Stimulated activated CD8-positive, alpha-beta memory T cell treated with anti-CD3 and anti-CD28 coated beads, Interleukin-12 subunit alpha, Interleukin-12 subunit beta, amount 100 ng/mL, for 4 hours (primary cell): Measurements from ENCODE around the gene DOCK4.
"Not testable (repeated sequence)": the region's sequence is repeated elsewhere in the genome, so short reads cannot be mapped to it uniquely, and the experiment has no call there.

ENCODE experiments used
- DNase-seq: peaks from one replicate; pipeline ENCODE4 v3.0.0-alpha.2; 2020; ENCODE audit warnings: low read depth

Gene DOCK4

DNA sequence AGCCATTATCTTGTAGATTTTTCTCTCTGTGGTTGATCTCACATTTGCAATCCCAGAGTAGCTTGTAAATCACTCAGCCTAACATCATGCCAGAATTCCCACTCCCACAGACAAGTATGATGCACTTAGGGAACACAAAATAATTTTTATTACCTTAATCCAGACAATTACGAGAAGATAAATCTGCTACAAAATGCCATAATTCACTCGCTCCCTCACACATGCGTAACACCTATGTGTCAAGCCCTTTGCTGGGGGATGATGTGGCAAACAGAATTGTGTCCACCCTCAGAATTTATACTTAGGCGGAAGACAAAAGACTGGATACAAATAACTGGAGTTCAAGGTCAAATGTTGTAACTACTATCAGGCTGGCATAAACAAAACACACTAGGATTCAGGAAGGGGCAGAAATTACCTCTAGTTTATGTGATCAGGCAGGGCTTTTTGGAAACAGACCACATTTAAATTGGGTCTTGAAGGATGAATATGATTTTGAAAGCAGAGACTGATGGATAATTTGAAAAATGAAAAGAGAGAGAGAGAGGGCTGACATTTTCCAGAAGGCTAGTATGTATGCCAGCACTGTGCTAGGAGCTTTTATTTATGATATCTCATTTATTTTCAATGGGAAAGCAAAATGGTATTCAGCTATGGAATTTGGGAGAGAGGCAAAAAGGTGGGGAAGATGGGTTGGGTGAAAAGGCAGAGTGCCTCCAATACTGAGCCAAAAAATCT lies 69.8 kb downstream of the DOCK4 start:
- no peak for DNase-seq

DNA sequence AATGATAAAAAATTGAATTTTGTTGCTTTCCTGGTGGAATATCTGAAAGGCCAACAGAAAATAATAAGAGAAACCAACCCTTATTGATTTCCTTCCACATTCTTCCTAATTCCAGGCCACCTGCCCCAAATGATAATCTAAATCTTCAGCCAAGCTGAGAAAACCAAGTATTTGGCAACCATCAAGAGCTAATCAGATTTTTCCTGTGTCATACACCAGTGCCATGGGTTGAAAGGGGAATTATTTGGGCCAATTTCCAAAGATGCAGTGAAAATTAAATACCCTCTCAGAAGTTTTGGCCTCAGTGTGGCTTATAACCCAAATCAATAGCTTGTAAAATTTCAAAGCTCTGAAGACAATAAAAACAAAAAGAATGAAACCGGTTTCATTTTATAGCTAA lies 70.4 kb downstream of the DOCK4 start:
- no peak for DNase-seq

DNA sequence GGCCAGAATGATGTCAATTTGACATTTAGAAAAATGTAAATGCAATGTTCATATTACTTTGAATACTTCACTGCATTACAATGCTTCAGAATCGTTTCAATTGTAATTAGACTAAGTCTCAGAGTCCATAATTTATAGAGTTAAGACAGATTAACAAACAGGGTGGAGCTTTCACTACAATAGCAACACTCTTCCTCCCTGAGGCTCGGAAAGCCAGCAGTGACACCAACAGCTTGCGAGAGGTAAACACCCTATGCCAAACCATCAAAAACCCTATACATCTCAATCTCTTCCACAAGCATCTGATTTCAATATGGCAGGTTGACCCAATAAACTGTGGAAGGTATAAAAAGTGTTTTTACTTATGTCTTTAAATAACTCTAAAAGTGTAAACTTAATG lies 72.2 kb downstream of the DOCK4 start:
- no peak for DNase-seq

DNA sequence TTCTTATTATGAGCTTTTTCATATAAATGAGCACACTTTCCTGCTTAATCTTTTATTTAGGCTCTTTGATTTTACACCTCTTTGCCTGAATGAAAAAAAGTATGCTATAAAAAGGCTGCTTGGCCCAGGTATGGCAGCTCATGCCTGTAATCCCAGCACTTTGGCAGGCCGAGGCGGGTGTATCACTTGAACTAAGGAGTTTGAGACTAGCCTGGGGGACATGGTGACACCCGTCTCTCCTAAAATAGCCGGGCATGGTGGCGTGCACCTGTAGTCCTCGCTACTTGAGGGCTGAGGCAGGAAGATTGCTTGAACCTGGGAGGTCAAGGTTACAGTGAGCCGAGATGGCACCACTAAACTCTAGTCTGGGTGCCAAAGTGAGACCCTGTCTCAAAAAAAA lies 72.9 kb downstream of the DOCK4 start:
- DNase-seq: no peak

DNA sequence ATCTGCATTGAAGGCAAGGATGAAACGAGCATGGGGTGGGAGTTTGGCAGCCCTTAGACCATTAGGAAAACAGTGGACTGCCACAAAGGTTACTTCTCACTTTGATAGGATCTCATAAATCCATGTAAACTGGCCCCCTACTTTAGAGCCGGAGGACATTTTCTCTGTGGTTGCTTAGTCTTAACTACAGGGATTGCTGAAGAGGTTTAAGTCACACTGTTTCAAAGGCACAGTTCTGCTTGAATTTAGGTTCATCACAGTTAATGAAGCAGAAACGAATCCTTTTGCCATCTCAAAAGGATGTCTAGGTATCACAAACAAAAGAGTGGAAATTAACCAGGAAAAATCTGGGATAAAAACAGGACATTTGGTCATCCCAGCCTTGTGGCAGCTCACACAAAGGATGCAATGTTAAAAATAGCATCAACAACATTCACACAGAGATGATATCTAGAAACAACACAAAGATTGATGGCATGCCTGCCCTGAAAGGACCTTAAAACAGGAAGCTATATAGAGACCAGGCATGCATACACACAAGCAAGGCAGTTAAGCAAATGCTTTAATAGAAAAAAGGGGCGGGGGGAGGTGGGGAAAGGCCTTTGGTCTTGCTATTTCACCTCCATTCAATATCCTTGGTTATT lies 74.0 kb downstream of the DOCK4 start:
- no peak for DNase-seq

DNA sequence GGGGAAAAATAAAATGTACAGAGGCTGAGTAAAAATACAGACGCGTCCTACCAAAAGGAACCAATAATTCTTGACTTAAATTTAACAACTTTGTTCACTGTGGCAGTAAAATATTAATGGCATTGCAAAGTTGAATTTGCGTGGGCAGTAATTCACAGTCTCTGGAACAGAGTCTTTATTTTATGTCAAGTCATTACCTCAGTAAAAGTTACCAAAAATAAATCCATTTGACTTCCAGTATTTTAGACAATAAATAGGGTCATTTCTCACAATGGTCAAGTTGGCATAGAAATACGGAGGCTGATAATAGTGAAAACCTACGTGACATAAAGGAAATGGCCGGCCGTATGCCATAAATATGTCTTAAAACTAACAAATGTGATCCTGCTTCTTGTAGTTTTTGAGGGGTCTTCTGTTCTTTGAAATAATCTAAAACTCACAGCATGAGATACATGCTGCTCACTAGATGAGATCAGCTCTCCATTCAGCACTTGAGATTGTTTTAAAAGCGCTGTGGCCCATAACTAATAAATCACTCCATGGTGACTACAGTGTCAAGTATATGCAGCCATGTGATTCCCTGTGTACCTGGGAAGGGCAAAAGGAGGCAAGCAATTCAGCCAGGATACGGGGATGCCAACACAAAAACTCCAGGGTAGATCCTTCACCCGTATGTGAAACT lies 75.3 kb downstream of the DOCK4 start:
- no peak for DNase-seq

DNA sequence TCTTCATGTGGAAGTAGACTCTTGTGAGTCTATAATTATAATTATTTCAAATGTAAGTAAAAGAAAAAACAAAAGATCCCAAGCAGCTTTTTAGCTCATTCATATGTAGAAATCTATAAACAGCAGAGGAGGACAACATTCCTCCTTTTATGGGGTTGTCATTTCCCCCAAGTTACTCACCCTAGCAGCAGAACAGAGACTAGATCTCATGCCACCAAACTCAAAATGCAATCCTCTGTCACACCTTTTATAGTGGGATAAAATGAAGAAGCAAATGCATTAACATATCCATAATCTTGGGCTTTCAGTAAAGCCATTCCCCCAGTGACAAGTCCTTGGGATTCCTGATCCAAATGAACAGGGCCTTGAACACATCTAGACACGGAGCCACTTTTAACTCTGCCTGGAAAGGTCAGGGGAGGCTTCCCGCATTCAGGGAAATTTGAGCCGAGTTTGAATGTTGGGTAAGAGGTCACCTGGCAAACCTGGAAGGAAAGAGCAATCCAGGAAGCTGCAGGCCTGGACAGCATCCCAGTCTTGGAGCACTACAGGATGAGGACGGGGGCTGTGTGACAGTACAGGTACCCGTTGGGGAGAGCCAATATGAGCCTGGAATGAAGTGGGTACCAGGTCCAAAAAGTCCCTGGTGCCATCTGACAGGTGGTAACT lies 76.4 kb downstream of the DOCK4 start:
- DNase-seq: no peak

DNA sequence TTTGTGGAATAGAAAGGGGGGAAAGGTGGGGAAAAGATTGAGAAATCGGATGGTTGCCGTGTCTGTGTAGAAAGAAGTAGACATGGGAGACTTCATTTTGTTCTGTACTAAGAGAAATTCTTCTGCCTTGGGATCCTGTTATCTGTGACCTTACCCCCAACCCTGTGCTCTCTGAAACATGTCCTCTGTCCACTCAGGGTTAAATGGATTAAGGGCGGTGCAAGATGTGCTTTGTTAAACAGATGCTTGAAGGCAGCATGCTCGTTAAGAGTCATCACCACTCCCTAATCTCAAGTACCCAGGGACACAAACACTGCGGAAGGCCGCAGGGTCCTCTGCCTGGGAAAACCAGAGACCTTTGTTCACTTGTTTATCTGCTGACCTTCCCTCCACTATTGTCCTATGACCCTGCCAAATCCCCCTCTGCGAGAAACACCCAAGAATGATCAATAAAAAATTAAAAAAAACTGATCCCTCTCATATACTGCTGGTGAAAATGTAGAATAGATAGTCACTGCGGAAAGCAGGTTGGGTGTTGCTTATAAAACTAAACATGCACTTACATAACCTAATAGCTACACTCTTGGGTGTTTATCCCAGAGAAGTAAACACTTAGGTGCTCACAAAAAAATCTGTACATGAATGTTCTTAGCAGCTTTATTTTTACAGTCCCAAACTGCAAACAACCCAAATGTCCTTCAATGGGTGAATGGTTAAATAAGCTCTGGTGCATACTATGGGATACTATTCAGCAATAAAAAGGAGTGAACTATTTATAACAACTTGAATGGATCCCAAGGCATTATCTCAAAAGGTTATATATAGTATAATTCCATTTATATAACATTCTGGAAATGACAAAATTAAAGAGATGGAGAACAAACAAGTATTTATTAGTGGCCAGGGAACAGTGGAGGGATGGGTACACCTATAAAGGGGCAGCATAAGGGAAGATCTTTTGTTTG lies 77.5 kb downstream of the DOCK4 start:
- not testable (repeated sequence) for DNase-seq

DNA sequence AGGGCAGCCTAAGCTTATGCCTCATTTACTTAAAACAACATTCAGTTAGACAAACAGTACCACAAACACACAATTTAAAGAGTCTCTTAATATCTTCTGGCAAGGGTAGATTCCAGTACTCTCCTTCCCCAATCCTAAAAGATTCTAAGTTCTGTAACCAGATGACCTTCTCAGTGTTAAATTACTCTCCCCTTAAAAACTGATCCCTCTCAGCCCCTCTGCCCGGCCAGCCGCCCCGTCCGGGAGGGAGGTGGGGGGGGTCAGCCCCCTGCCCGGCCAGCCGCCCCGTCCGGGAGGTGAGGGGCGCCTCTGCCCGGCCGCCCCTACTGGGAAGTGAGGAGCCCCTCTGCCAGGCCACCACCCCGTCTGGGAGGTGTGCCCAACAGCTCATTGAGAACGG lies 78.2 kb downstream of the DOCK4 start:
- not testable (repeated sequence) for DNase-seq

DNA sequence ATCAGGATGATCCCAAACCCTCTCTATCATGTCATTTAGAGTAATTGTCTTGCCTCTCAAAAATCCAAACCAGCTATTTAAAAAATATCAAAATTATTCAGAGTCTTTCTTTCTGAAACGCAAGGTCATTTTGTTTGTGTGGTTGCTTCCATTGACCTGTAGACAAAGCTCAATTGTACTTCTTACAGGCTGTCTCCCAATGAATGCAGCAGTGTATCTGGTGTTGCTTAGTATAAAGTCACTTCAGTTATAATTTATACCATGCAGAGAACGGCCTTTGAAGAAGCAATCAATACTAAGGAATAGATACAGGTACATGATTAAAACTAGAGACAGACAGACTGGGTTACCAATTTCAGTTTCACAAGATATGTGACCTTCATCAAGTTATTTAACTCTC lies 80.9 kb downstream of the DOCK4 start:
- DNase-seq: no peak

DNA sequence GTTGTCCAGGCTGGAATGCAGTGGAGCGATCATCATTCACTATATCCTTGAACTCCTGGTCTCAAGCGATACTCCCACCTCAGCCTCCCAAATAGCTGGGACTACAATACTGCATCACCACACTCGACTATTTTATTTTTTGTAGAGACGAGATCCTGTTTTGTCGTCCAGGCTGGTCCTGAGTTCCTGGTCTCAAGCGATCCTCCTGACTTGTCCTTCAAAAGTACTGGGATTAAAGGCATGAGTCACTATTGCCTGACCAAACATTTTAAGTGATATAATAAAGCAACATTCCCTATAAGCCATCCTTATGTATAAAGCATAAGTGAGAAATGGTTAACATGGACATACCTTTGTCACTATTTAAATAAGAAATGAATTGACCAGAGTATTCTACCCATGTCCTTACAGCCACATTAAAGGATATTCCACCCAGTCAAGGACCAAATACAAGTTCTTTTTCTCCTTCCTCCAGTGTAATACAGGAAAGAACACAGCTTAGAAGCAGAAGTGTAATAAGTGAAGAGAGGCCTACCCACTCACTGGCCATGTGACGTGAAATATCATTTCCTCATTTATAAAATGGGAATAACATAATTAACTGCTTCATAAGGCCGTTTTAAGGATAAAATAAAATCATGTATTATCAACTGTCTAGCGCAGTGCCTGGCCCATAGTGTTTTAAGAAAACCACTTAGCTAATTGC lies 82.0 kb downstream of the DOCK4 start:
- DNase-seq: no peak

DNA sequence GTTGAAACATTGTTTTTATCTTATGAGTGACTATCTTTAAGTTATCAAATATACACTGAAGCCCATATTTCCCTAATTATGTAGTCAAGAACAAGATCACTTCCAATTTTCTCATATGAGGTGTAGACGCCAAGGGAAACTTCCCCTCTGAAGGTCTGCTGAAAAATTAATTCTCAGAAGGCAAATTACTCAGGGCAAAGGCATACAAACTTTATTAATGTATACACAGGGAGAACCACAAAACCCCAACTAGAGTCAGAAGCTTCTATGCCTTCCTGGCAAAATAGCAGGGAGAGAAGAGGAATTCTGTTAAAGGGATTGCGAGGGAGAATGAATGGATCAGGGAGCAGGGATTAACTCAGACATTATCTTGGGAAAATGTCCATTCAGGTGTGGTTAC lies 83.4 kb downstream of the DOCK4 start:
- no peak for DNase-seq

DNA sequence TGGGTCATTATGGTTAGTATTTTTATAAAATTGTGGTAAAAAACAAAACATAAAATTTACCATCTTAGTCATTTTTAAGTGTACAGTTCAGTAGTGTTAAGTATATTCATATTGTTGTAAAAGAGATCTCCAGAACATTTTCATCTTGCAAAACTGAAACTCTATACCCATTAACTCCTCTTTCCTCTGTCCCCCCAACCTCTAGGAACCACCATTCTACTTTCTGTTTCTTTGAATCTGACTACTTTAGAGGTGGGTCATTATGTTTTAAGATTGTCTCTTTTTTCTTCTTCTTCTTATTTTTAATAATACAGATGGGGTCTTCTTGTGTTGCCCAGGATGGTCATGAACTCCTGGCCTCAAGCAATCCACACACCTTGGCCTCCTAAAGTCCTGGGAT lies 84.1 kb downstream of the DOCK4 start:
- no peak for DNase-seq

DNA sequence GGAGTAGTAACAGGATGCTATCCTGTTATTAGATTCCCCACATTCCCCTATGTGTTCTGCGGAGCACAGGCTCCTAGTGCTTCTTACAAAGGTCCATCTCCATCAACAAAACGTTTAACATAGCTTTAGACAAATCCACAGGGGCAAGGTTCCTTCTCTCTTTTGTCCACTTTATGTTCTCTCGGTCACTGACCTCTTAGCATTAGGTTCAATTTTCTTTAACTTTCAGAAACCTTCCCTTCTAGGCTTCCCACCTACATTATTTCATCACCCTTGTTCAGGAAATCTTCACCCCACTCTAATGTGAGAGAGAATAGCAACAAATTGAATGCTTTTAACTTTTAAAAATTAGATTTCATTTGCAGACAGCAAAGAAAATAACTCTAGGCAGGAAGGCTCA lies 84.9 kb downstream of the DOCK4 start:
- DNase-seq: no peak

DNA sequence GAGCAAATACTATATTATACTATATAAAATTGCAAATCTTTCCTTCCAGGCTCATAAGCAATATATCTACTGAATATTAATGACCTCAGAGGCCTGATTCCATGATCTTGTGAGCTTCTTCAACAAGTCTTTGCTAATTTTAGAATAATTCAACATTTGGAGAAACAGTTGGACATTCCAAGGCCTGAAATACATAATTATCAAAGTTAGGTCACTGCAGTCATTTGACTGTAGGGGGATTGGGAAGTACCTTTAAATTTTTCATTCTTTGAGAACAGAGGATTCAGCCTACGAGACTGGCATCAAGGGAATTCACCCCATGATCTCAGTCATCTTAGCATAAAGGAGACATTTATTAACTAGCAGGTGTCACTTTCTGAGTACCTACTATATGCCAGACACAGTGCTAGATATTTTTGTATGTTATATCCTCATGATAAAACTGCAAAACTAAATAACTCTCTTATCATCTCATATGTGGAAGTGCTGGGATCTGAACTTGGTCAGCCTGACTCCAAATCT lies 85.4 kb downstream of the DOCK4 start:
- no peak for DNase-seq

DNA sequence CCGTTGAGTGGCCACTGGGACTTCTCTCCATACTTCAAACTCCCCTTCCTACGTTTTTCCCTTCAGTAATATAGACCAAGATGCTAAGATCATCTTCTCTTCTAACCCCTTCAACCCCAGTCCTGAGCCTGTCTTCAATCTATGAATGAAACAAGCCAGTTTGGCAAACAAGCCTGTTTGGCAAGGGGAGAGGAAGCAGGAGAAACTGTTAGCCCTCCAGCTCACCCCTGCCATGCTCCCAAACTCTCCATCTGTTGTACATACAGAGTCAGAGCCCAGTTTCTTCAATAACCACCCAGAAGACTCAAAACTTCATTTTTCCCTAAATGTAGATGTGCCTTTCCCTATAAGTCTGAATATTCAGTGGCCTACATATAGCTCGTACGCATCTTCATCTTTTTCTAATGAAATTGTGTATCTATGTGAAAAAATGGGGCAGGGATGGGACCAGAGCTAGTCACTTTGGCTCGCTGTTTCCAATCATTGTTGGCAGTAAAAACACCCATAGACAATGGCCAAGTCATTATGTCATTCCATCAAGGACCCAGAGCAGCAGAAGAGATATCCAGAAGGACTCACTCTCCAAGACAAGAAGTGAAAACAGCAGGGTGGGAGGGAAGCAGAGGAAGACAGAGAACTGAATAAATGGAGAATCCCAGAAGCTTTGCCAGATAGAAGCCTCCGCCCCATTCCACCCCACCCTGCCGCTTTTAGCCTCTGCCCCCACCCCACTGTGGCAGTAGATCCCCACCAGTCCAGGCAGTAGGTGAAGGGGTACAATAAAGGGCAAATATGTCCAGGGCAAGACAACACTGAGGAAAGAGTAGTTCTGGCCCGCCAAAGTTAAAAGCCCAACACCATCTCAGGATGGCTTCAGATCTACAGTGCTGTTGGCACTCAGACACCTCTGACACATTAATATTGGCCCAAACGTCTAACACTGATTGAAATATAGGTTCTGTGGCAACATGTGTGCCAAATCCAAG lies 87.3 kb downstream of the DOCK4 start:
- DNase-seq: no peak

DNA sequence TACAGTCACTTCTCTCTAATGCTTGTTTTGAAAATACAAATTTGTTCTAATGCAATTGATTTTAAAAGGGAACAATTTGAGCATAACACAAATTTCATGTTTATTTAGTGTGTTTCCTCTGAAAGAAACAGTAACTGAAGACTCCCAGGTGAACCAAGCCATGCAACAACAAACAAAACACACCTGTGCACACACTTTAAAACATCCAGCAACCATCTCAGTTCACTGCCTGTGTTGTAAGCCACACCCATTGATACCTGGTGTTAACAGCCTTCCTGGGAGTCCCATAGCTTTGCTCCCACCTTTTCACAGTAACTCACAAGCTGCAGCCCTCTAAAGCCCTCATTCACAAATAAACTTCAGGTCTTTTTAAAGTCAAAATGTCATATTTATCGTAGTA lies 89.3 kb downstream of the DOCK4 start:
- no peak for DNase-seq

DNA sequence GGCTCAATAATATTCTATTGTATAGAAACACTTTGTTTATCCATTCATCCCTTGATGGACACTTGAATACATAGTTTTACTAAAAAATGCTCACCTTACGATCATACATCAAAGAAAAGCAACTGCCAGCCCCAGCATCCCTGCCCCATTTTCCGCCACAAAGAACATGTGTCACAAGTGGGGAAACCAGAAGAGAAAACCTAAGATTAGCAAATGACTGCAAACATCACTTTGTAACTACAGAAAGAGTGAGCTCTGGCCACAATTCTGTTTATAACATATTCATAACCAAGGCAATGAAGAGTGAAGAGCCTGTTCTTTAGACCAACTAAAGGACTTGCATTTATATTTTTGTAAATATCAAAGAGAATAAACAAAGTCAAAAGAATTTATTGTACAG lies 89.8 kb downstream of the DOCK4 start:
- no peak for DNase-seq

DNA sequence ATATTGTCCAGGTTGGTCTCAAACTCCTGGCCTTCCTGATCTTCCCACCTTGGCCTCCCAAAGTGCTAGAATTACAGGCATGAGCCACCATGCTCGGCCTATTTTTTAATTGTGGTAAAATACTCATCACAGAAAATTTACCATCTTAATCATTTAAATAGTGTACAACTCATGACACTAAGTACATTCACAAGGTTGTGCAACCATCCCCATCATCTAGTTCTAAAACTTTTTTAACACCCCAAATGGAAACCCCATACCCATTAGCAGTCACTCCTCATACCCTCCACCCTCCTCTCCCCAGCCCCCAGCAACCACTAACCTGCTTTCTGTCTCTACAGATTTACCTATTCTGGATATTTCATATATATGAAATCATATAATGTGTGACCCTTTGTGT lies 90.3 kb downstream of the DOCK4 start:
- no peak for DNase-seq
